Astrocyte of the spinal cord (primary cell): ENCODE results near the gene PROB1.

Experiments
- DNase-seq: peaks from one replicate; pipeline ENCODE4 v3.0.0; 2011; ENCODE audit warnings: low read depth, low spot score
- H3K4me3 ChIP-seq: 2 replicates; pipeline ENCODE4 v1.5.1; 2011; ENCODE audit warnings: low read depth, mild to moderate bottlenecking, low read length, moderate library complexity
- CTCF ChIP-seq: IDR thresholded peaks from 2 replicates; pipeline ENCODE4 v1.5.1; 2012; ENCODE audit warnings: low read depth, mild to moderate bottlenecking, low read length, inconsistent platforms
- in situ Hi-C: cut with HindIII; loops from 2 replicates; pipeline ENCODE4 v1.10.0; 2017; ENCODE audit warnings: low sequenced_read_pairs

The PROB1 gene

DNA sequence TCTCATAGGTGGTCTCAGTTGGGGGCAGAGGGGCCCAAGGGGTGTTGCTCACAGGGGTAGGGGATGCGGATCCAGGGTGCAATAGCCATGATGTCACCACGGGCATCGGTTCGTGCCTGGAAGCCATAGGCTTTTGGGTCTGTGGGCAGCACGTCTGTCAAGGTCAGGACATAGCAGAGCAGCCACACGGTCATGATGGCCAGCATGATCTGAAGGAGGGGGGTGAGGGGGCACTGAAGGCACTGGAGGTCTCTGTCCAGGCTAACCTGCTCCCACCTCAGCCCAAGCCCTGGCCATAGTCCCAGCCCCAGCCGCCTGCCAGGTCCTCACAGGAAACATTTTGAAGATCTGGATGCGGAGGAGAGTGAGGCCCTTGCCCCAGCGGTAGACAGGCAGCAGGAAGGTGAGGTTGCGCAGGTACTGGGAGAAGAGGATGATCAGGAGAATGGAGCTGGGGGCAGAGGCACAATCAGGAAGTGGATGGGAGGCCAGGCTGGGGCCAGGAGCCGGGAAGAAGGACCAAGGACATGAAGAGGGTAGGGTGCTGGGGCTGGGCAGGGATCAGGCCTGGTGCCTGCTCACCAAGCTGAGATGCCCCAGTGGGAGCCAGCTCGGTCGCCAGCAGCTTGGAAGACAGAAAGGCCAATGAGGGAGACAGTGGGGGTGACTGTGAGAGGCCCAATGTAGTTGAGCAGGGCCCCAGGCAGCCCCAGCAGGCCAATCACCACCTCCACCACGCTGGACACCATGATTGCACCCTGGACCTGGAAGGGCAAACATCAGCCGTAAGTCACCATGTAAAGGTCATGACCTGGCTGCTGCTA, 15.1 kb downstream of the PROB1 start:
- DNase-seq: no peak
- in situ Hi-C loops: no loop called here
- no peak overlapping the region for H3K4me3 ChIP-seq

GRCh38 chr5:139378941-139379361, 16.0 kb downstream of the PROB1 start:
- no peak overlapping the region for H3K4me3 ChIP-seq
- TF ChIP-seq CTCF: no peak
- DNase-seq: no peak
- in situ Hi-C loops: no loop called here

More for the DNA sequence above, 15.1 kb downstream of the PROB1 start:
- TF ChIP-seq CTCF: no peak

DNA sequence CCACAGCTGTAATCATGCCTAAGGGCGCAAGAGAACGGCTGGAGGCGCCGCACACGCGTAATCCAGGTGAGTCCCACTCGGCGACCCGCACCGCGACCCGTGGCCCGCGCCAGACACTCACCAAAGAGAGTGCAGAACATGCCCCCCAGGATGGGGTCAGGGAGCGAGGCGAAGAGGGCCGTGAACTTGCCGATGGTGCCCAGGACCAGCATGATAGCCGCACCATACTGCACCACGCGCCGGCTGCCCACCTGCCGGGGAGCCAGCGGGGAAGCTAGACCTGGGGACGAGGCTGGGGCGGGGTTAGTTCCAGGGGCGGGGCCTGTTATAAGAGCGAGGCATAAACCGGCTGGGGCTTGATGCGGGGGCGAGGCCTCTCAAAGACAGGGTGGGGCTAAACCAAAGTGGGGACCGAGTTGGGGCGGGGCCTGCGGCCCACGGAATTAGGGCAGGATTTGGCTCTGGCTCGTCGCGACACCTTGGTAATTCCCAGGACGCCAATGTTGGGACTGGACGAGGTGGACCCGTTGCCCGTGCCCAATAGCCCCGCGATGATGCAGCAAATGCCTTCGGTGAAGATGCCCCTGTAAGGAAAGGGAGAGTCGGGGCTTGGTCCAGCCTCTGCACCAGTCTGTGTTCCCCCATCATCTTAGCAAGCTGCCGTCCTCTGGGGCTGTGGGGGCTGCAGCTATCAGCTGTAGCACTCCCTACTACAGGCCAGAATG, 16.6 kb downstream of the PROB1 start:
- H3K4me3 ChIP-seq: no peak overlapping the region
- in situ Hi-C loops: no loop called here
- TF ChIP-seq CTCF: no peak
- DNase-seq: no peak

DNA sequence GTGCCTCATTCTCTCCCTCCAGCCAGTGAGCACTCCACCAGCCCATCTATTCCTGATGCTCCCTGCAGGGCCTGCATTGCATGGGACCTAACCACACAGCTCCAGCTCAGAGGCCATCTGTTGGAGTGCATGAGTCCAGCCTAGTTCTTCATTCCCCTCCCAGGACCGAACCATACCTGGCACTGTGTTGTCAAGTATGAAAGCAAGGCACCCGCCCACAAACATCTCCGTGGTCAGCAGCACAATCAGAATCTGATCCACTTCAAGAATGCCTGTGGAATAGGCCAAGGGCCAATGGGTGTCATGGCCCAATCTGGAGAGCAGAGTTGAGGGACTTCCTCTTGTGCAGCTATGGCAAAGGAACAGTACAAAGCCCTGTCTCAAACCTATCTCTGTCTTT, 17.7 kb downstream of the PROB1 start:
- H3K4me3 ChIP-seq: no peak overlapping the region
- DNase-seq: no peak
- no peak for TF ChIP-seq CTCF
- in situ Hi-C loops: no loop called here

DNA sequence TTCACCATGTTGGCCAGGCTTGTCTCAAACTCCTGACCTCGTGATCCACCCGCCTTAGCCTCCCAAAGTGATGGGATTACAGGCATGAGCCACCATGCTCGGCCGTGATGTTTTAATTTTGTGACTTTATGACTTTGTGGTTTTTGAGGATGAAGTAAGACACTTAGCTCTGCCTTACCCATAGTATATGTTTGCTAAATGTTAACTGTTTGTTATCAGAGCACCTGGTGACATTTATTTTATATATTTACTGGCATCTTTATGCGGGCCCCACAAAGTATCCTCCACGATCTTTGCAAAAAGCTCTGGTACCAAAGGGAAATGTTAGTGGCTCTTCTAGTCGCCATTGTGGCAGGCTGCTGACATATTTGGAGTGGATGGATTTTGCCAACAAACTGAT, 18.5 kb downstream of the PROB1 start:
- in situ Hi-C loops: no loop called here

GRCh38 chr5:139374909-139375308, 20.0 kb downstream of the PROB1 start:
- DNase-seq: no peak
- TF ChIP-seq CTCF: no peak
- in situ Hi-C loops: no loop called here
- H3K4me3 ChIP-seq: no peak overlapping the region

More for the DNA sequence above, 18.5 kb downstream of the PROB1 start:
- no peak for DNase-seq
- no peak overlapping the region for H3K4me3 ChIP-seq
- TF ChIP-seq CTCF: no peak
